NCI-H226 (cell line): ENCODE data around the gene PRIMA1.

Source experiments
- DNase-seq: peaks from one replicate; pipeline ENCODE4 v3.0.0-alpha.2; 2015

The PRIMA1 gene

DNA sequence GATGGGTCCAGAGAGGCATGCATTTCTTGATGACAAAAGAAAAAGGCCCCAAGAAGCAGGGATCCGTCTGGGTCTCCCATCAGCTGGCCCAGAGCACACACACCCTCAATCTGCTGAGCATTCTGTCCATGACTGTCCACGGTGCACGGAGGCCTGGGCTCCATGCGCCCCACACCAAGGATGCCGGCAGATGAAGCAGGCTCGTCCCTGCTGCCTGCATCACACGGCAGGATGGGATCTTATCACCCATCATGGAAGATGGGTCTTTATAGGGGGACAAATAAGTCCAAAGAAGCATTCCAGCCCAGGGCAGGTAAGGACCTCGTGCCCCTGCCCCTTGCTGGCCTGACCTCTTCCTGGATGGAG, 59.7 kb downstream of the PRIMA1 start:
- no peak for DNase-seq

- no peak for DNase-seq
Measured at GRCh38 chr14:93727917-93728650, 60.2 kb downstream of the PRIMA1 start.

DNA sequence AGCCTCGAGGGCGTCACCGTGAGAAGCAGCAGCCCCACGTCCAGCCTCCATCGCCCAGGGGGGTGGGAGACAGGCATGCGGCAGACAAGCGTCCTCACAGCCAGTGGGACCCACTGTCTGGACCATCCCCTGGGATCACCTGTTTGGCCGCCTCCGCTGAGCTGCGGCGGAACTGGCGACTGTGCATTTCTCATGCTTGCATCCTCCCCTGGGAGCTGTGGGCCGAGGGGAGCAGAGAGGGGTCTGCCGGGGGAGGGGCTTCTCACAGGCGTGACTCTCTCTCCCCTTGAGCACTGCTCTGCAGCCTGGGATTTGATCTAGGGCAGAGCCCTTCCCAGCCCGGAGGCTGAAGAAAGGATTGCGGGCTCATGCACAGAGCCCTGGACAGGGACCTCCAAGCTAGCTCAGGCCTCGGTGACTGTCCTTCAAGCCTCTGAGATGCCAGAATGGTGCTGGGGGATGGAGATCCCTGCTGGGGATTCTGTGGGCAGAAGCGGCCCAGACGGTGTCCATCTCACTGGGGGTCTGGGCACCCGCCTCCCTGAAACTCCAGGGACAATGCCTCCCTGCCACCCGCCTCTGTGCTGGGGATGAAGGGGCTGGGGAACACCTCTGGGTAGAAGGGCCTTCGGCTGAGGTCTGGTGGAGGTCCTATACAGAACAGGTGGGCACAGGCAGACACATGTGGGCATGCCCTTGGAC, 61.1 kb downstream of the PRIMA1 start:
- DNase-seq = no peak

DNA sequence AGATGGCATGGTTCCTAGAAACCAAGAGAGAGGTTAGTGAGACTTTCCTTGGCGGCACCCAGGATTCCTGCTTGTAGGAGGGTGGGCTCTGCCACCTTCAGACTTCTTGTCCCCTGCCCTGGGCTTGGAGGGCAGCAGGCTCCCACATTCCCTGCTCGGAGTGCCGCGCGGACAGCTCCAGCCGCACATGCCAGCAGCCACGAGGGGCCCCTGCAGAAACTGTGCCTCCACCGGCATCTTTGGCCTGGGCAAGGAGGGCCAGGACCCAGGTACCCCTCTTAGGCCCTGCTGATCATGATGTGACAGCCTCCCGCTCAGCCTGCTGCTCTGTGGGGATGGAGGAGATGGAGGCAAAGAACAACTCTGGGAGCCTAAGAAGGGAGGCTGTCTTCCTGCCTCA, 62.3 kb downstream of the PRIMA1 start:
- no peak for DNase-seq

- DNase-seq = no peak
Measured at GRCh38 chr14:93725002-93725582, 63.2 kb downstream of the PRIMA1 start.

DNA sequence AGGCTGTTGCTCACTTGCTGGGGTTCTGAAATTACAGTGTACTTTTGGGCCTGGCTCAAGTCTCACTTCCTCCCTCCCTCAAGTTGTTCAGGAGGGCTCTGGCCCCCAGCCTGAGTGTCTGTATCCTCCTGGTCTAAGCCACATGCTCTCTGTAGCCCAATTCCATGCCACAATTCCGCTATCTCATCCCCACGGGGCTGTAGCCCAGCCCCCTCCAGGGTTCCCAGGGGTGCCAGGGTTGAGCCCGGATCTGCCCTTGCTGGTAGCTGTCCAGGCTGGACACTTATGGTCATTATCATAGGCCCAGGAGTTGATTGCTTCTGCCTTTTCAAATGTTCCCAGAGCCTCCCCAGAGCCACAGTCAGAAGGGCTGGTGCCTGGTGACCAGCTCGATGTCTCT, 65.3 kb downstream of the PRIMA1 start:
- DNase-seq = no peak

- no peak for DNase-seq
Measured at GRCh38 chr14:93720981-93721483, 67.3 kb downstream of the PRIMA1 start.

- no peak for DNase-seq
Measured at GRCh38 chr14:93720076-93720815, 68.0 kb downstream of the PRIMA1 start.

- DNase-seq = no peak
Measured at GRCh38 chr14:93719256-93719655, 69.0 kb downstream of the PRIMA1 start.

DNA sequence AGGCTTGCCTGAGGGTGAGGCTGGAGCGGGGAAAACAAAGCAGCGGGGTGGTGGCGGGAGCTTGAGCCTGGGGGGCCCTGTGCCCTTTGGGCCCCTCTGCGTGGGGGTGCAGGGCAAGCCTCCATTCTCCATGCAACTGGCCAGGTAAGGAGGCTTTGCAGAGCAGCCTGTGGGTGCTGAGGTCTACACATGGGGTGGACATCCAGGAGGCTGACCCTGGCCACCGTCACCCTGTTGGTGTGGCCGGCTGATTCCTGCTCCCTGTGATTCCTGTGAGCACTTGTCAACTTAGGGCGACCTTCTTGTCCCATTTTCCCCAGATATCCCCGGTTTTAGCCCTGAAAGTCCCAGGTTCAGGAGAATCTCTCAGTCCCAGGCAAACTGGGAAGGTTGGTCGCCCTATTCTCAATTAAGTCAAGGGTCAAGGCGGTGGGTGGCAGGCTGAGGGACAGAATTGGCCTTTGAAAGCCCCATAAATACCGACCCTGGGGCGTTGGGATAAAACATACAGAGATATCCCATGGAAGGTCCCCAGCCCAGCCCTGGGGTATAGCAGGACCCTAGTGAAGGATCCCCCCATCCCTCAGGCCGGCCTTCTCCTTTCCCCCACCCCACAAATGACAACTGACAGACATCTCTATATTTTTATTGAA, 70.5 kb downstream of the PRIMA1 start:
- DNase-seq = no peak

GRCh38 chr14:93716746-93717667, 71.3 kb downstream of the PRIMA1 start:
- no peak for DNase-seq

- DNase-seq = no peak
Measured at GRCh38 chr14:93716002-93716745, 72.1 kb downstream of the PRIMA1 start.

DNA sequence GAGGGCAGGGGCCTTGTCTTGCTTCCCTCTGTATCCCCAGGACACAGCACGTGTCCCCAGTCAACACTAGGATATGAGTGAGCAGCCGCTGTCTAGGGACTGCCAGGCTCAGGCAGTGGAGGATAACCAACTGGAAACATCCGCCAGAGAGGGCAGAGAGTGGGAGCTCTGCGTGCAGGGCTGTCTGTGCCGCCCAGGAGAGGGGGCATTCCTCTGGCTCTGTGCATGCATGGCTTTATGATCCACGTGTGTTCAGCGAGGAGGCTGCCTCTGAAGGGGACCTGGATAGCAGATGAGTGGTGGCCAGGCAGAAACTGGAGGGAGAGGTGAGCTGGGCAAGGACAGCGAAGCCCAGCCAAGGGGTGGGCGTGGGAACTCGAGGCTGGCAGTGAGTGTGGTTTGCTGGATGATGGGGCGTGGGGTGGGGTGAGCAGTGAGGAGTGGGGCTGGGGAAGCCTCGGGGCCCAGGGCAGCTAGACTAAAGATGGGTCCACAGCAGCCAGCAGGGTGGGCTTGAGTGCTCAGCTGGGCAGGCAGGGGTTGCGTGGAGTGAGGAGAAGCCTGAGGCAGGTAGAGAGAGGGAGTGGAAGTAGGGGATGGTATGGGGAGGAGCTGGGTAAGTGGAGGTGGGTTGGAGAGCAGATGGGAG, 72.9 kb downstream of the PRIMA1 start:
- no peak for DNase-seq

DNA sequence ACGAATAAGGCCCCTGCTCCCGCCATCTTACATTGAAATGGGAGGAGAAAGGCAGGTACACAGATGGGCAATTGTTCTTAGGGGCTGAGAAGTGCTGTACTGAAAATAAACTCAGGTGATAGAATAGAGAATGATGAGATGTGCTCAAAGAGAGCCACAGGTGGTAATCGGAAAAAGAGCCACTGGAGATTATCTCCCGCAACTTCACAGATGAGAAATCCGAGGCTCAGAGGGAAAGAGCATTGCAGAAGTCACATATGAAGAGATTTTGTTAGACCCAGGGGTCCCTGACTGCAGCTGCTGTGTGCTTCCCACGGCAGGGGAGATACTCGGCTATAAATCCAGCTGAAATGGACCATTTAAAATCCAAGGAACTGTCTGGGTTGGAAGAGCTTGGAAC, 73.7 kb downstream of the PRIMA1 start:
- no peak for DNase-seq

DNA sequence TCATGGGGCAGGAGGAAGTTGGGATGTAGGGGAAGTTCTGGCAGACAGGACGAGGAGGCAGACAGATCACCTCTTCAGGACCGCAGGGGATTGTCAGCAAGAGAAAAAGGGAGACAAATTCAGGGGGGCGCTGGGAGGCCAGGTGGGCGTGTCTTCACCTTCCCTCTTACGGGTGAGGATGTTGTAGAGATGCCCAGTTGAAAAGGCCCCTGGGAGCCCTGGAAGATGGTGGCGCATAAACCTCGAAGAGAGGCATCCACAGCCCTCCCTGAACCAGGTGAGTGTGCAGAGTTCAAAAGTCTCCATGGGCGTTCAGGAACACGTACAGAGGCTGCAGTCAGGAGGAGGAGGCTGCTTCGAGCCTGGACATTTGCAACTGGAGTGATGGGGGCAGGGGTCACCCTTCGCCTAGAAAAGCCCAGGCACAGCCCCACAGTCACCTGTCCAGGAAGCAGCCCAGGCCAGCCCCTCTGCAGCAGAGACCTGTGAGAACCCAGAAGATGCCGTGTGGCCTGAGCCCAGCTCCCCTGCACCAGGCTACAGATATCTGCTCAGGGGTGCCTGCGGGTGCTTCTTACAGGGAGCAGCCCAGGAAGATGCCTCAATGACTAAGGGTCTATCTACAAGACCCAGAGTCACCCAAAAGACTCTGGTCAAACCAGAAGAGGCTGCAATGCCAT, 74.4 kb downstream of the PRIMA1 start:
- no peak for DNase-seq

DNA sequence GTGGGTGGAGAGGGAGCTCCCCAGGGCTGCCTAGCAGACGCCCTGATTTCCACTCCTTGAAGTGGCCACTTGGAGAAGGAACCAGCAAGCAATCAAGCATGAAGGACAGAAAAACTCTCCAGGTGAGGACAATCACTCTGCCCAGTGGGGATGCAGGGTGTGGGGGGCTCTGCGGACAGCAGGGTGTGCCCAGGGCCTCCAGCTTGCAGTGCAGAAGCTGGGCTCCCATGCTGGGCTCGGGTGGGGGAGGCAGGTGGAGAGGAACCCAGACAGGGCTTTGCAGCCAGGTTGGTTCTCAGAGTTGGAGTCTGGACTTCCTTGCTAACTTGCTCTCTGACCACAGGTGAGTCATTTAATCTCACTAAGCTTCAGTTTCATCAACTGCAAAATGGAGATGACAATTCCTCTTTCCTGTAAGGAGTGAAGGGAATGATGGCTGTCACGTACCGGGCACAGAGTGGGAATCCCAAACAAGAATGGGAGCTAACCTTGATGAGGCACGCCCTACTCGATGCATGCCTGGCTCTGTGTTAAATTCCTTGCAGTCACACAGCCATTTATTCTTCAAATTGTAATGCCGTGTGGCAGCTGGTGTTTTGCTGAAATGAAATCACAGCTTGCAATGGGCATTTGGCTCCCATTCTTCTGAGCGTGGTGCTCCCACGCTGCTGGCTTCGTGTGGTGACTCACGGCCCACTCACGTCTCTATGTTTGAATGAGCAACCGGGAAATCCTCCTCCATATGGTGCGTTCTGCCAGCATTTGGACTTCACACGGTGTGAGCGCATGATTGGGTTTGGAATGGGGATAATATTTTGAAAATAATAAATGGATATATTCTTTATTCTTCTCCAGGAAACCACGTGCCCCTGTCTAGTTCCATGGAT, 75.2 kb downstream of the PRIMA1 start:
- DNase-seq = no peak

- DNase-seq = no peak
Measured at GRCh38 chr14:93712079-93712837, 76.0 kb downstream of the PRIMA1 start.

DNA sequence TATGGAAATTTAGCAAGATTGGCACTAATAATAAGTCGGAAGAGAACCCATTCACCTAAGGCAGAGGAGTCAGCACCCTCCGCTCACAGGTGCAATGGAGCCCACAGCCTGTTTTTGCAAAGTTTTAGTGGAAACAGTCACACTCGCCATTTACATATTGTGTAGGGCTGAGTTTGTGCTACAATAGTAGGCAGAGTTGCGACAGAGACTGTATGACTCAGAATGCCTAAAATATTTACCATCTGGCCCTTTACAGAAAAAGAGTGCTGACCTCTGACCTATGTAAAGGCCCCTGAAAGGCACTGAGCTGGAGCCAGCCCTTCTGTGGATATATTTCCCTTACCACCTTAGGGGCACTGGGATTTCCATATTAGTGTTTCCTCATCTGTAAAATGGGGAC, 79.0 kb downstream of the PRIMA1 start:
- no peak for DNase-seq
